ENCODE data around the gene MMD.

DNA sequence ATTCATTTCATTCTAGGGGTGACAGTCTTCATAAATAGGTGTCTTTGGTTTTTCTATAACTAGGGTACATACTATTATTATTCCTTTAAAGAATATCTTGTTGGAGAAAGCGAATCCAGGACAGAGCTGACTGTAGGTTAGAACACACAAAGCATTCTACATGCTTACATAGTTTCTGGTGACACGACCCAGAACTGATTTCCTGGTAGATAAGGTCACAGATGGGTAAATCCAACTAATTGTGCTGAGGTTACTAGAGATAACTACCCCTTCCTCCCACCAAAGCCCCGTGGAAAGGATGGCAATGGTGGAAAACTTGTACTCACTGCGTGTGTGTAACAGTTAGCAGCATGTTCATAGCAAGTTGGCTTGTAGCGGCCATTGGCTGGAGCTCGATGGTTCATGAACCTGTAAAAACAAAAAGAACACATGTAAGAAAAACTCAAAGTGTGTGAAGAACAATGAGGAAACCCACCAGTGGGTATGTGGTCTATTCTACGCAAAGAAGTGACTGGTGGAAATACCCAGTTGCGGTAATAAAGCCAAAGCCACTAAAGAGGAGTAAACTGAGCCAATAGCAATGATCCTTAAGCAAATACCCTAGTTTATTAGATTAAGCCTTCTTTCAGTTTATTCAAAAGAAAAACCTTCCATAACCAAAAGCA, 7.7 kb downstream of the MMD start:
- TF ChIP-seq POLR2AphosphoS5 (IDR thresholded peaks at IDR 0.05; ENCODE audit: borderline replicate concordance, low read depth, low read length) (no peak), FOXP2 (optimal IDR thresholded peaks at IDR 0.05; ENCODE audit: control extremely low read depth, extremely low read length, insufficient read depth) (no peak), EZH2 (IDR thresholded peaks at IDR 0.05) (no peak)

Measured in SK-N-MC (cell line).